OCI-LY7 (cell line): ENCODE data around the gene MESP1. TPM values are rescaled to one million over a fixed set of nuclear protein-coding genes. Genes with fewer than 3 reads are reported as not detected.

Source experiments
- BruUV-seq: library from RNA; stranded (reverse); fragments of 400-500 nt; replicated peaks from 2 replicates; lab custom pipeline; 2021; lab: Mats Ljungman, UMichigan
- CTCF ChIA-PET: fragments of 300-600 bp; sonication (Branson Sonifier 250); formaldehyde crosslinking; loops from one replicate; lab custom pipeline; 2022; ENCODE audit warnings: antibody characterized with exemption; ENCODE audit not compliant: unreplicated experiment; lab: Charles Lee
- POLR2A ChIA-PET: fragments of 300-600 bp; sonication (Branson Sonifier 250); formaldehyde crosslinking; loops from one replicate; lab custom pipeline; 2022; ENCODE audit warnings: antibody characterized with exemption; lab: Charles Lee
- DNase-seq: peaks from one replicate; pipeline ENCODE4 v3.0.0-alpha.2; 2015; ENCODE audit warnings: low spot score
- H2AFZ ChIP-seq: fragments of 200-600 bp; sonication (generic), shearing (Covaris generic); 2 replicates; pipeline ENCODE4 v1.6.1; 2014; ENCODE audit warnings: mild to moderate bottlenecking, antibody characterized with exemption, low read length, moderate library complexity
- H3K27ac ChIP-seq: fragments of 200-600 bp; sonication (generic); 2 replicates; pipeline ENCODE4 v1.5.1; 2014; ENCODE audit warnings: mixed run types, low read depth, mild to moderate bottlenecking, moderate library complexity, low read length, inconsistent platforms; ENCODE audit not compliant: poor library complexity, severe bottlenecking
- H3K36me3 ChIP-seq: fragments of 200-600 bp; sonication (generic); 2 replicates; pipeline ENCODE4 v1.6.1; 2014; ENCODE audit warnings: mild to moderate bottlenecking, antibody characterized with exemption, low read length, moderate library complexity, mixed read lengths; ENCODE audit not compliant: insufficient read depth
- H3K4me1 ChIP-seq: fragments of 200-600 bp; sonication (generic); 2 replicates; pipeline ENCODE4 v1.5.1; 2014; ENCODE audit warnings: mild to moderate bottlenecking, low read length; ENCODE audit not compliant: insufficient read depth, poor library complexity, severe bottlenecking
- H3K4me2 ChIP-seq: fragments of 200-600 bp; sonication (generic); 2 replicates; pipeline ENCODE4 v1.6.1; 2014; ENCODE audit warnings: mild to moderate bottlenecking, low read length
- H3K4me3 ChIP-seq: fragments of 200-600 bp; sonication (generic); 2 replicates; pipeline ENCODE4 v1.5.1; 2014; ENCODE audit warnings: mild to moderate bottlenecking, low read depth, low read length; ENCODE audit not compliant: poor library complexity, severe bottlenecking
- H3K79me2 ChIP-seq: fragments of 200-600 bp; sonication (generic); 2 replicates; pipeline ENCODE4 v1.6.1; 2016; ENCODE audit warnings: low read depth, mild to moderate bottlenecking, low read length, moderate library complexity, mixed read lengths; ENCODE audit not compliant: insufficient read depth
- H3K9me2 ChIP-seq: fragments of 200-600 bp; sonication (generic); 2 replicates; pipeline ENCODE4 v1.6.1; 2016; ENCODE audit warnings: mild to moderate bottlenecking, low read length, mixed read lengths; ENCODE audit not compliant: insufficient read depth
- H3K9me3 ChIP-seq: fragments of 200-600 bp; sonication (generic); 2 replicates; pipeline ENCODE4 v1.6.1; 2014; ENCODE audit warnings: mild to moderate bottlenecking, mixed run types, low read length, mixed read lengths
- H4K20me1 ChIP-seq: fragments of 200-600 bp; sonication (generic); 2 replicates; pipeline ENCODE4 v1.6.1; 2014; ENCODE audit warnings: mild to moderate bottlenecking, antibody characterized with exemption, low read length, moderate library complexity, mixed read lengths; ENCODE audit not compliant: insufficient read depth
- CTCF ChIP-seq: fragments of 200-600 bp; sonication (generic); conservative IDR thresholded peaks from 2 replicates; pipeline ENCODE4 v1.5.1; 2014; ENCODE audit warnings: mild to moderate bottlenecking, antibody characterized with exemption, low read length, moderate library complexity, mixed read lengths
- EZH2phosphoT487 ChIP-seq: fragments of 200-600 bp; sonication (generic); IDR thresholded peaks from 2 replicates; pipeline ENCODE4 v1.6.1; 2018; ENCODE audit warnings: low read depth, borderline replicate concordance, mild to moderate bottlenecking, mixed run types, antibody characterized with exemption, low read length, moderate library complexity, mixed read lengths
- intact Hi-C: fragments of 100-400 bp; cut with micrococcal nuclease; formaldehyde crosslinking; loops from one replicate; pipeline ENCODE4 v1.10.0; 2022; ENCODE audit not compliant: unreplicated experiment
- total RNA-seq, 2 experiments: library from RNA; depleted of rRNA in 1 of 2; stranded (reverse); fragments of >200 nt in 1 of 2; shearing (Covaris generic) in 1 of 2; gene quantifications; 2 replicates each; pipeline ENCODE4 v1.2.3, GENCODE V29; 2014 to 2022

Gene MESP1
- total RNA-seq, 2 experiments from 2014 or later = 3.5 TPM; not detected in 1

- no peak overlapping the region for H3K4me2 ChIP-seq
- no peak overlapping the region for H3K4me3 ChIP-seq
- POLR2A ChIA-PET = no interaction called here
- no peak for TF ChIP-seq EZH2phosphoT487
- H3K9me2 ChIP-seq = no peaks in the 10 kb centered on the region
- no TSS peak for BruUV-seq
- no peaks in the 10 kb centered on the region for H3K4me1 ChIP-seq
- H3K27ac ChIP-seq = no peak overlapping the region
- no peak overlapping the region for H2AFZ ChIP-seq
- DNase-seq = no peak
- no peaks in the 10 kb centered on the region for H3K79me2 ChIP-seq
- no peaks in the 10 kb centered on the region for H3K36me3 ChIP-seq
- CTCF ChIA-PET = no interaction called here
- no peaks in the 10 kb centered on the region for H4K20me1 ChIP-seq
- no peaks in the 10 kb centered on the region for H3K9me3 ChIP-seq
- intact Hi-C loops = no loop called here
These were observed 17.0 kb upstream of the MESP1 start for GRCh38 chr15:89768071-89768500.

- Histone ChIP-seq H3K4me1 (no peaks in the 10 kb centered on the region), H3K4me2 (no peak overlapping the region), H2AFZ (no peak overlapping the region), H3K9me2 (no peaks in the 10 kb centered on the region), H3K4me3 (no peak overlapping the region), H3K36me3 (no peaks in the 10 kb centered on the region), H3K27ac (no peak overlapping the region), H3K79me2 (no peaks in the 10 kb centered on the region), H4K20me1 (no peaks in the 10 kb centered on the region), H3K9me3 (no peaks in the 10 kb centered on the region)
- intact Hi-C loops = no loop called here
- DNase-seq = no peak
- TF ChIP-seq CTCF (no peak), EZH2phosphoT487 (no peak)
- CTCF ChIA-PET = no interaction called here
- no TSS peak for BruUV-seq
- POLR2A ChIA-PET = no interaction called here
These were observed 16.4 kb upstream of the MESP1 start for GRCh38 chr15:89767411-89767915.

- intact Hi-C loops = no loop called here
- DNase-seq = no peak
- no peak overlapping the region for H3K4me2 ChIP-seq
- H2AFZ ChIP-seq = no peak overlapping the region
- no peaks in the 10 kb centered on the region for H3K36me3 ChIP-seq
- no TSS peak for BruUV-seq
- no peaks in the 10 kb centered on the region for H4K20me1 ChIP-seq
- no peaks in the 10 kb centered on the region for H3K79me2 ChIP-seq
- no peaks in the 10 kb centered on the region for H3K4me1 ChIP-seq
- ChIA-PET CTCF (no interaction called here), POLR2A (interaction anchor here (0.7 kb wide), 1 partner anchor 10 kb away, joined by 5 read pairs; no protein-coding TSS in a partner anchor)
- no peak overlapping the region for H3K27ac ChIP-seq
- no peak for TF ChIP-seq EZH2phosphoT487
- TF ChIP-seq CTCF = no peak
- no peaks in the 10 kb centered on the region for H3K9me2 ChIP-seq
- H3K9me3 ChIP-seq = no peaks in the 10 kb centered on the region
- no peak overlapping the region for H3K4me3 ChIP-seq
These were observed 15.6 kb upstream of the MESP1 start for GRCh38 chr15:89766357-89767311.
